ENCODE data around the gene MTOR.
A peak's percentile ranks its signal among the peaks of the same experiment; 100 is the strongest.
"Not testable (repeated sequence)": the region's sequence is repeated elsewhere in the genome, so short reads cannot be mapped to it uniquely, and the experiment has no call there.

Gene MTOR

DNA sequence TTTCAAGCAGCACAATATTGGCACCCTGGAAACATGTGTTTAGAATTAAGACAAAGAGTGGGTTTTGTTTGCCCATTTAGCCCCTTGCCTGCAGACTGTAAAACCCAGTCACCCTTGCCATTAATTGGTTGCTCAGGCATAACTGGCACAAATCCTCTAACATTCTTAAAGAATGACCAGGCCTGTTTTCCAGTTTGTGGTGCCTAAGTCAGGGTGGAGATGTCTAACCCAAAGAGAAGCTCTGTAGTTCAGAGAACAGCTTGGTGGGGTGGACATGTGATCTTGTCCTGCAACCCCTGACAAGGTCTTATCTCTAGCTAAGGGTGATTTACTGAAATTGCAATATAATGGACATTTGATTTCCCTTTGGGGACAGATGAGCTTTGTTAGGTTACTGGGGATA lies 82.0 kb downstream of the MTOR start:
- no peak for DNase-seq (ENCODE audit: low spot score)

DNA sequence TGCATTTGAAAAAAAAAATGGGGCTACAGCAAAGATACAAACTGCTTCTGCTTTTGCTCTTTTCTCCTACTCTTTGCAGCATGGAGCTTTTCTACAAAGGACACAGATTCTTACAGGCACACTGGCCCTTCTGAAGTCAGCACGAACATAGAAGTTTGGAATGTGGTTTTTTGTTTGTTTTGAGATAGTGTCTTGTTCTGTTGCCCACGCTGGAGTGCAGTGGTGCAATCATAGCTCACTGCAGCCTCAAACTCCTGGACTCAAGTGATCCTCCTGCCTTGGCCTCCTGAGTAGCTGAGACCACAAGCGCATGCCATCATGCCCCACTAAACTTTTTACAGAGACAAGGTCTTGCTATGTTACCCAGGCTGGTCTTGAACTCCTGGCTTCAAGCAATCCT lies 82.6 kb downstream of the MTOR start:
- DNase-seq (ENCODE audit: low spot score), result not testable (repeated sequence)

DNA sequence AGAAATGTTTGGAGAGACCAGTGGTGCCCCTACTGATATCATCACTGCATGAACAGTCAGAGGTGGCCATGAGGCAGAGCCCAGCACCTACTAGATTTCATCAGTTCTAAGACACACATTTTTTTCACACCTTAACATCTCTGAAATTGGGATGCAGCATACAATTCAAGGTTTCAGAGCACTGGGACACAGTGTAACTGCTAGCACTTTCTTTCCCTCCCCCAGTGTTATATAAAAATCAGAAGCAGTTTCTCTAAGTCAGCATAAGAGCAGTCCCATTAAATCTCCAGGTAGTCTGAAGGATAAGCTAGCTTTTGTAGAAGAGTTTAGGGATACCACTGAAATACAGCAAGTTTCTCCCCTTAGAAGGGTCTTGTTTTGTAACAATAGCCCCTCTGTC lies 83.2 kb downstream of the MTOR start:
- no peak for DNase-seq (ENCODE audit: low spot score)

DNA sequence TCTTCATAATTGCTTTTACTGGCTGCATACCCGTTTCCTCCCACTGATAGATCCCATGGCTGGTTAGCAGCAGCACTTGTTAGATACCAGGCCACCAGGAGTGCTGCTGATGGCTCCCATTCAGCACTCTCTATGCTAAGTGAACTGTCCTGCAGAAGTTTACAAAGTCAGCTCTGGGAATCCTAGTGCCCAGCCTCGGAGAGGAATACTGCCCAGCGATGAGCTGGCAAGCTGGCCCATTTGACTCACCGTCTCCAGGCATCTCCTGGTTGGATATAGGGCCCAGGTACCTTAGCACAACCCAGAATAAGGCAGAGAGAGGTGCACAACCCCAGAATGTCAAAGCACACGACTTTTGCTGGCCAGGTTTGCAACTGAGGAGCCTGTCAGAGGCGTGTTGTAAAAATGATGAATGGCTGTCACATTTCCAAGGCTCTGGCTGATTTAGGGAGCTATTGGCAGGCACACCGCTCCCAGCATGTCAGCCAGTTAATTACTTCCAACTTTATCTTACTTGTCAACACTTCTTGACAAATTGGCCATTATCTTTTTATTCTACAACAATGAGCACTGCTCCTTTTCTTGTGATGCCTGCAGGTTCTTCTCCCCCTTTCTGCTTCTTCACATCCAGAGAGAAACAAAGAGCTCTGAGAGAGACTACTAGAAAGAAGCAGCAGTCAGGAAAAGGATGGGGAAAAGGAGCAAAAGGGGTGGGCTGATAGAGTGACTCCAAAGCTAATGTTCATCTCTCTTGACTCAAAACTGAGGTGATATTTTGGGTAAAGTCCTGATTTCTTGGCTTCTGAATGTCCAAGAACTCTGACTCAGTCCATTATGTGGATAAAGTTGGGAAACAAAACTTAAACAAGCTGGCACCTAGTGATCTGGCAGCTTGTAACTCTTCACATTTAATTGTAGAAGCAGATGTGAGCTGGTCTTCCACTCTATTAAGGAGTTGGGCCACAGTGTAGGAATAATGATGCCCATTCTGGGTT lies 84.0 kb downstream of the MTOR start:
- DNase-seq (ENCODE audit: low spot score), result no peak

DNA sequence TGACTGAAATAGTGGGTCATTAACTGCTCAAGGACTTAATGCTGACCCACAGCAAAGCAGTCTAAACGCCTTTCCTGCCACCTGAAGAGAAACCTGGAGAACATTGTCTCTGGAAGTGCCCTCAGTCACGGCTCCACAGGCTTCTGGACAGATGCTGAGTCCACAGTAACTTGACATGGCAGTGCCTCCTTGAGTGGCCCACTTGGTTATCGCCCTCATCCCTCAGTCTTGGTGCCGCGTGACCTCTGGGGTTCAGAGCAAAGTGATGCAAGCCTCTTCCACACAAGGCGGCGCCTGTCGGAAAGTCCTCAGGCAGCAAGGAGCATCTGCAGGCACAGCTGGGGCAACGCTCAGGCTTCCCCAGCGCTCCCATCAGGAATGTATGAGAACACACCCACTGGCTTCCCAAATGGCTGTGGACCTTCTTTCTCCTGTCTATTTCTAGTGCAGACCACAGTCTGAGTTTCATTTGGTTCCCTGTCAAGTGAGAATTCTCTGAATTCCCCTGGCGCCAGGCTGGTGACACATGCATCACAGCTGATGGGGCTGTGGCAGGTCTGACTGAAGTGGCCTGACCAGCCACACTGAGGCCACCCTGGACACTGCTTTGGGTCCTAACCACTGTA lies 86.2 kb downstream of the MTOR start:
- DNase-seq (ENCODE audit: low spot score), result no peak

DNA sequence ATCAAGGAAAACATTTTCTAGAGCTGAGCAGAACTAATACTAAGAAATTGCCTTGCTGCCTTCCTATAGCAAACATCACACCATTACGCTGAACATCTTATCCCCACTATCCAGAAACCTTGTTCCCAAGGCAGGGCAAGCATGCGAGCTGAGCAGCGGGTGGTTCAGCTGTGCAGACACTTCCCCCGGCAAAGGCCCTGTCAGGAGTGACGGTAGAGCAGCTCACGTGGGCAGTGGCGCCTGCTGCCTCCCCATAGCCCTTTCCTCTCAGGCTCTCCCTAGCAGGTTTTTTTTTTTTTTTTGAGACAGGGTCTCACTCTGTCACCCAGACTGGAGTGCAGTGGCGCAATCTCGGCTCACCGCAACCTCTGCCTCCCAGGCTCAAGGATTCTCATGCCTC lies 86.9 kb downstream of the MTOR start:
- DNase-seq (ENCODE audit: low spot score), result no peak

DNA sequence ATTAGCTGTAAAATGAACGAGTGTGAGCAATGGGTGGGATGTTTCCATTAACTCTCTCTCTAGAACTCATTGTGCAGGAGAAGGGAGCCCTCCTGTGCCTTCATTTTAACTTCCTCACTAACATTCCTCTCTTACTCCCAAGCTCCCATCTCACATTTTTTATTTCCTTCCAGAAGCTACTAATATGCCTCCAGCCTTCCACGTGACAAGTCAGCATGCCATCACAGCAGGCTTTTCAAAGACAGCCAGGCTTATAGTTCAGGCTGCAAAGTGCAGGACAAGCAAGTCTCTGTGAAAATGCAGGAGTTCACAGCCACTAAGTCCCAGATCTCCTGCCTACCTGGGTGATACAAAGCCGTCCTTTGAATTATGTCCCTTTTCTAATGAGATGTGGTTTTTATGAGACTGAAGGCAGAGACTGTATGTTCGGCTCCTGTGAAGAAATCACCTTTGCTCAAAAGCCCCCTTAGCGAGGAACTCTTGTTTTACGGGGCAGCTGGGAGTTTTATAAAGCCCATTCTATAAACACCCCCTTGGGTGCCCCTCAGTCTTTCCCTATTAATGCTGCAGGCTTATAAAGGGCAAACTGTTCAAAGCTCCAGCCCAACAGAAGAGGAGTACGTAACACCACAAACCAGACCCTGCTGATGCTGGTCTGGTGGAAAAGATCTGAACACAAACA lies 87.9 kb downstream of the MTOR start:
- DNase-seq (ENCODE audit: low spot score), result peak; percentile 42

DNA sequence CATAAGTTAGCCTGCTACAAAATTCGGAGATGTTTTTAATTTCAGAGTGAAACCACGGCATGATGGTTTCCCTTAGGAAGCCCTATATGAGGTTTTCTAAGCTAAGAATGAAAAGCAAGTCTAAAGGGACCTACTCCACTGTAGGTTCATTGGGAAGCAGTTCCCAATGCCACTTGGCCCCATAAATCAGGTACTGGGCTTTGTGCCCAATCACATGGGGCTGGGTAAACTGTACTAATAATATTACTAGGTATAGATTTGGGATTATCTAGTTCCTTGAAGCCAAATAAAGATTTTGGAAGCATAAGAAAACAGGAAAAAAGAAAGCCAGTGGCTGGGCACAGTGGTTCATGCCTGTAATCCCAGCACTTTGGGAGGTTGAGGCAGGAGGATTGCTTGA lies 92.2 kb downstream of the MTOR start:
- DNase-seq (ENCODE audit: low spot score), result no peak

DNA sequence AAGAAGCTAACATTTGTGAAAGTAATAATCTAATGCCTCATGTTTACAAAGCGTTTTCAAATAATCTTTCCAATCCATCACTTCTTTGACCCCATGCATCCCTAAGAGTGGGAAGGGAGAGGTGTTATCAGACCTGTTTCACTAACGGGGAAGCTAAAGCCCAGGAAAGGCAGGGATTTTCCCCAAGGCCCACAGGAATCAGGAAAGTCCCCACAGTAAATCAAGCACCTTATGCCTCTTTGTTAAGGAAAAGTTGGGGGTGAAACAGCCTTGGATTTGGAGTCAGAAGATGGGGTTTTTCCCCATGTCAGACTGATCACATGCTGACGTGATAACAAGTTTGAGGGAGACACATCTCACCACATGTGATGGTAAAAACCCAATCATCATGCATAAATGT lies 93.1 kb downstream of the MTOR start:
- DNase-seq (ENCODE audit: low spot score), result no peak

DNA sequence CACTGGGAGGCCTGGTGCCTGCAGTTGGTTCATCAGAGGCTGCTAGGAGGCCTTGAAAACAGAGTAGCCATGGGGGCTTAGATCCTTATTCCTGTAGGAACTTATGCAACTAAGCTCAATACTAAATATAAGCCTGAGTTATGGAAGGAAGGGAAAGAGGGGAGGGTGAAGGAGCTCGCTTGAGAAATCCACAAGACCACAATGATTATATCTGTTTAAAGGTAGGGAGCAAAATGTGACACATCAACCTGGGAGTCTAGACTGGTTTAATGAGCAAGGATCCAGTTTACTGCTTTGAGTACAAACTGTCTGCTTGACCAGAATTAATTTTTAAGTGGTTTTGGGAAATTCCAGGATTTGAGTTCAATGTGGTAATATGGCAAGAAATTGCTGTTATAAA lies 93.6 kb downstream of the MTOR start:
- no peak for DNase-seq (ENCODE audit: low spot score)

DNA sequence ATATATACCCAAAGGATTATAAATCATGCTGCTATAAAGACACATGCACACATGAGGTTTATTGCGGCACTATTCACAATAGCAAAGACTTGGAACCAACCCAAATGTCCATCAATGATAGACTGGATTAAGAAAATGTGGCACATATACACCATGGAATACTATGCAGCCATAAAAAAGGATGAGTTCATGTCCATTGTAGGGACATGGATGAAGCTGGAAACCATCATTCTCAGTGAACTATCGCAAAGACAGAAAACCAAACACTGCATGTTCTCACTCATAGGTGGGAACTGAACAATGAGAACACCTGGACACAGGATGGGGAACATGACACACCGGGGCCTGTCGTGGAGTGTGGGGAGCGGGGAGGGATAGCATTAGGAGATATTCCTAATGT lies 95.6 kb downstream of the MTOR start:
- not testable (repeated sequence) for DNase-seq (ENCODE audit: low spot score)

DNA sequence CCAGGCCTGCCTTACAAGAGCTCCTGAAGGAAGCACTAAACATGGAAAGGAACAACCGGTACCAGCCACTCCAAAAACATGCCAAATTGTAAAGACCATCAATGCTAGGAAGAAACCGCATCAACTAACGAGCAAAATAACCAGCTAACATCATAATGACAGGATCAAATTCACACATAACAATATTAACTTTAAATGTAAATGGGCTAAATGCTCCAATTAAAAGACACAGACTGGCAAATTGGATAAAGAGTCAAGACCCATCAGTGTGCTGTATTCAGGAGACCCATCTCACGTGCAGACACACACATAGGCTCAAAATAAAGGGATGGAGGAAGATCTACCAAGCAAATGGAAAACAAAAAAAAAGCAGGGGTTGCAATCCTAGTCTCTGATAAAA lies 99.6 kb downstream of the MTOR start:
- not testable (repeated sequence) for DNase-seq (ENCODE audit: low spot score)

DNA sequence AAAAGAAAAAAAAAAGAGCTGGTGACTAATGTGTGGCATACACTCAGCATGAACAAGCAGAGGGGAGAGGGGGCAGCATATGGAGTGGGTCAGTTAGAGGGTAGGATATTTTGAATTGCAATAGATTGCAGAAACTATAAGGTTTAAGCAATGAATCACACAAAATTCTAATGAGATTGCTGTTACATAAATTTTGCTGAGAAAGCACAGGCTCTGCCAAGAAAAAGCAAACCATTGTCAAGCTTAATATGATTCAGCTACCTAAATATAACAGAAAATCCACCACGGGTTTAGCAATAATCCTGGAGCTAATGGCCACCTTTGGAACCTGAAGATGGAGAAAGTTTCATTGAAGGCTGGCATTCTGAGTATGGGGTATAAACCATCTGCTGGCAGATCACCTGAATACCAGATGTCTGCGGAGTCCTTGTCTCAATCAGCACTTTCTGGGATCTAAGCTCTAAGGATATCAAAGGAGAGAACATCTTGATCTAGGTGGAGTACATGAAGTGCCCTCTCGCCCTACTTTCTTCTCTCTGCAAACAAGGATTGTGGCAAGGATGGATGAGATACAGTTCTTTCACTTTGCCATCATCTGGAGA lies 103.5 kb downstream of the MTOR start:
- DNase-seq (ENCODE audit: low spot score), result no peak

DNA sequence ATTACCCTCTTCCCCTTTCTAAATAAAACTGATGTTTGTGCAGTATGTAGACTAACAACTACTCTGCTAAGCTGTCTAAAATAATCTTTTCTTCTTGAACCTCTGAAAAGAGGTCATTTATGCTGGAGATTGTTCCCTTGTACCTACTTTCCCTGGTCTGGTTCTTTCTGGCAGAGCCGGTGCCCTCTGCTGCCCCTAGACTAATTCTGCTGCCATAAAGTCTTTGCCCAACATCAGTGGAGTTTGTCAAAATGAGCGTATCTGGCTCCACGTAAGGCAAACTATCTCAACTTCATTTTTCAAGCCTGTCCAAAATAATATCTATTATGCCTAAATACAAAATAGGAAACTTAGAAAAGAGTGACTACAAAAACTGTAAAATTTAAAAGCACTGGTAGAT lies 104.1 kb downstream of the MTOR start:
- DNase-seq (ENCODE audit: low spot score), result no peak

DNA sequence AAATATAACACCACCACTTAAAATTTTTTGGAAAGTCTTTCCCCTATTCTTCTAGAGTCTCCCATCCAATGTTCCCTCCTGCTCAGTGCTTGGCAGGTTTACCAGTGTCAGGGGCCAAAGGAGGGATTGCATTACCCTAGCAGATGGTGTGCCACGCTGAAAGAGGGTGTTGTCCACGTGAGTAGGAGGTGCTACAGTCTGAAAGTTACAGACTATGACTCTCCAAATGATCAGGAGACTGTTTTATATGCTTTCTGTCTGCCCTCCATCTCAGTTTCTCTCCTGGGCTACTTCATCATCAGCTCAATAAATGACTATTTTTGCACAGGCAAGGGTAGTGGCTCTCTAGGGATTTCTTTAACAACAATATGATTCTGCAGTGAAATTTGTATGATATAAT lies 104.5 kb downstream of the MTOR start:
- DNase-seq (ENCODE audit: low spot score), result peak; percentile 26

DNA sequence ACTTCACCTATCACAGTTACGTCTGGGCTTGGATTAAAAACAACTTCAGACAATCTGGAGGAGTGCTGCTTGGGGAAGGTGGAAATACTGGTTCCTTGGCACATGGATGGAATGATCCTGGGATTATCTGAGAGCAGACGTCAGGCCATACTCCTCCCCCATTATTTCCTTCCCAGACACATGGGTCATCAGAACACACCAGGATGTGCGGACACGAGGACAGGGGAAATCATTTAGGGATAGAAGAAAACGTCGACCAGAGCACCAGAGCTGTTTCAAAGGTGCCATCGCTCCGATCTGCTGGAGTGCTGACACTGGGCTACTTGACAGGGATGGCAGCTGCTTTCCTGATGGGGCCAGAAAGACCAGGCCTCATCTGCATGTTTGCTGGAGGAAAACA lies 105.0 kb downstream of the MTOR start:
- no peak for DNase-seq (ENCODE audit: low spot score)

DNA sequence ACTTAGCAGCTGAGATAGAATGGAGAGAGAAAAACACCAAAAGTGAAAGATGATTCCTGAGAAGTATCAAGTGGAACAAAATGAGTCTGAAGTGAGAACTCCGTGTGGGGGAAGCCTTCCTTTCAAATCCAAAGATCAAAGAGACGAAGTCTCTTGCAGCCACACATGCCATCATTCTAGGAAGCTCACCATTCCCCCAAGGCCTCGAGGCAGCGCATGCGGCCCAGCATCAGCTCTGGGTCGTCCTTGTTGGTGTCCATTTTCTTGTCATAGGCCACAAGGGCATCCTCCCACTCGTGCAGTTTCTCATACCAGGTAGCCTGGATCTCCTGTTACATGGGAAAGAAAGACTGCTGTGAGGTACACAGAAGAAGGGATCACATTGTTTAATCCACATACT lies 105.4 kb downstream of the MTOR start:
- DNase-seq (ENCODE audit: low spot score), result no peak

DNA sequence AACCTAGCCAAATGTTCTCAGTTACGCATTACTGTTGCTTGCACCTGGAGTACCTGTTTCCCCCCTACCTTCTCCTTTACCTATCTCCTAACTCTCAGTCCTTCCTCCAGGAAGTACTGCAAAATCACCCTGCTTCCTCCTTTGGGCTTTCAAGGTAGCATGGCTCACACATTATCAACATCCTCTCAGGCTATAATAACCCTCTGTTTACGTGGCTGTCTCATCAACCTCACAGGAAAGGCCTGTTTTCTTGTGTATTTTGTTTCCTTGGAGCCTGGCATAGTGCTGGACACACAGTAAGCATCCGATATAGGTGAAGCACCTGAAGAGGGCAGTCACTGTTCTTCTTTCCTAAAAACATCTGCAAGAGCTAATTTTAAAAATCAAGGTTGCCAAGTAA lies 105.9 kb downstream of the MTOR start:
- DNase-seq (ENCODE audit: low spot score), result no peak

DNA sequence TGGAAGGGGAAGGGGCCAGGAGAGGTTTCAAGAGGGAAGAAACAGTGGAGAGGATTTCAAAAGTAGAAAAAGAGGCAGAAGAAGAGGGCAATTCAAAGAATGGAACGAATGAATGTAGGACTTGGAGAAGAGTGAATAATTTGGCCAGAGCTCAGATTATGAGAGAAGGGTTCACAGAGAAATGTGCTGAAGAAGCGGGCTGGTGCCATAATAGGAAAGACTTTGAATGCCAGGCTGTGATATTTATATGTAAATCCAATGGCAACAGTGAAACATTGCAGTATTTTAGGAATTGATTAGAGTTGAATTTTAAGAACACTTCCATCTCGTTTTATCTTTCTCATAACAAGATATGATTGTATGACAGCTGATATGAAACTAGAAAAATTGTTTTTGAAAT lies 109.2 kb downstream of the MTOR start:
- DNase-seq (ENCODE audit: low spot score), result no peak

DNA sequence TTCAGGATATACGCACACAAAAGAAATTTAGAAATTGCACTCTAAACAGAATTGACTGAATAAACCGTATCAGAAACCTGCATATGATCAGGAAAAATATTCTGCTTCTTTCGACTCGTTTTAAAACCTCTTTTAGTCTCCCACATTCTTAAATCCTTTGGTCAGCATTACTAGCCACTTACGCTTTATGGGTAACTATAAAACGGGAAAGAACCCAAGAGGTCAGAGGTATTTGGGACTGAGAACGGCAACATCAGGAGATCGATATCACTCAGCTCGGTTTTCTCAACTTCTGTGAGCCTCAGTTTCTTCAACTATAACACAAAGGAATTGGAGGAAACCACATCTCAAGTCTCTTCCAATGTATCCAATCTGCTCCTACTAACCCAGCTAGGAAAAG lies 109.6 kb downstream of the MTOR start:
- no peak for DNase-seq (ENCODE audit: low spot score)

DNA sequence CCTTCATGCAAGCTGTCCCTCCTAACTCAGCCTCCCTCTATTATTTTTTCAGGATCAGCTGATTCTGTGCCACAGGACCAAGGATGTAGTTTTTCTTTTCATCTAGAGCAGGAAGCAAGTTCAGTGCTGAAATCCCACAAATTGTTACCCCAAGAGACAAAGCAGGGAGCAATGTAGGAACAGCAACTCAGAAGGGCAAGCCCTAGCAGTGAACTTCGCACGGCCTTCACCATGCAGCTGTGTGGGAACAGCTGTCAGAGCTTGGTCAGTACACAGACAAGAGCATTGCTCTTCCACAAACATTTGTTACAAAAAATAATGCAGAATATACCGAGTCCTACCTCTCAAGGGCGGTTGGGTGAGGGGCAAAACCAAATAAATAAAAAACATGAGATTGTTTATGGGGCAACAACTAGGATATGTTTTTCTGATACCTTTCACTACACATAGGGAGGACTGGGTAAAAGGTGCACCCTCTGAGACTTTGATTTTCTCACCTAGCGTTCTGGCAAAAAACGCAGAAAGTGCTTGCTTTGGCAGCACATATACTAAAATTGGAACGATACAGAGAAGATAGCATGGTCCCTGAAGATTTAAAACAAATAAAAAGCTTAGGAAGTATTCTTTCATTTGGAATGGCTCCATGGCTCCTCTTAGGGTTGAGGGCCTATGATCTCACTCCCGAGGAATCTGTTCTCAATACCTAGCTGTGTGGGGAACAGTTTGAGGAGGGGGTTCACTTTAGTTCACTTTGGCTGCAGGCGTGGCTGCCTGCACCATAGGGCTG lies 110.3 kb downstream of the MTOR start:
- DNase-seq (ENCODE audit: low spot score), result no peak

DNA sequence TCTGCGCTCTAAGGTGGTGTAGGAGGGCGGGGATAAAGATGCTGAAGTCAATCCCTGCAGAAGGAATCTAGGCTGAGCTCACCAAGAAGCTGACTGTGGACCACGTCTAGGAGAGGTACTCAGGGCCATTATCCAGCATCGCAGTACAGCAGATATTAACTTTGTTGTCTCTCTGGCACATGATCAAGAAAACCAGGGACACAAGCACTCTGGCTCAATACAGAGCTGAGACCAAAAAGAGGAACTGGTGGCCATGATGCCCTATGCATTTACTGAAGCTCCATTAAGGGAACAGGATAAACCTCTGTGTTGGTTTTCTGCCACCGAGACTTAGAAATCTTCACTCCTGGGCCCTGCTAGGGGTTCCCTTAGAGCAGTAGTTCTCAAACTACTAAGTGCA lies 111.2 kb downstream of the MTOR start:
- DNase-seq (ENCODE audit: low spot score), result no peak
